ENCODE measurements around the gene HDAC9. TPM values are rescaled to one million over a fixed set of nuclear protein-coding genes. Genes with fewer than 3 reads are reported as not detected.

The HDAC9 gene
- total RNA-seq, 1 experiment from 2014 or later = 4.3 TPM

- H2AFZ ChIP-seq (ENCODE audit: low read depth, low read length, poor library complexity, severe bottlenecking) = no peak overlapping the region
- DNase-seq (ENCODE audit: low read depth, low spot score) = no peak
- CTCF ChIA-PET = no interaction called here
Measured at GRCh38 chr7:18996583-18996982, 501.0 kb downstream of the HDAC9 start.

More at GRCh38 chr7:18996583-18996982, 501.0 kb downstream of the HDAC9 start:
- no TSS peak for BruUV-seq (replicated peaks)
- Histone ChIP-seq H3K9ac (ENCODE audit: low read length) (no peak overlapping the region), H3K27ac (ENCODE audit: low read depth, low read length) (no peak overlapping the region), H3K27me3 (ENCODE audit: insufficient read depth, low read length) (no peaks in the 10 kb centered on the region), H3K4me3 (replicated peaks in 1 of 2; ENCODE audit: low read depth in 1 of 2, low read length in 2 of 2) (no peak overlapping the region), H3K9me3 (ENCODE audit: control insufficient read depth in 1 of 2, insufficient read depth in 1 of 2, low read depth in 1 of 2, low read length in 2 of 2) (no peaks in the 10 kb centered on the region), H3K79me2 (ENCODE audit: insufficient read depth, low read length) (no peaks in the 10 kb centered on the region), H3K9me2 (ENCODE audit: insufficient read depth) (no peaks in the 10 kb centered on the region), H3K4me2 (ENCODE audit: low read length) (no peak overlapping the region), H3K4me1 (ENCODE audit: control insufficient read depth in 1 of 2, insufficient read depth in 2 of 2, low read length in 2 of 2) (no peaks in the 10 kb centered on the region), H3K36me3 (ENCODE audit: control insufficient read depth in 1 of 2, insufficient read depth in 2 of 2, low read length in 2 of 2) (no peaks in the 10 kb centered on the region), H4K20me1 (ENCODE audit: insufficient read depth) (no peaks in the 10 kb centered on the region)
- RAD21 ChIA-PET (ENCODE audit: low non-redundant PET in 1 of 2, low total read pairs in 2 of 2, uncharacterized antibody in 2 of 2, unreplicated experiment in 2 of 2) = no interaction called here
- ATAC-seq = no peak
- TF ChIP-seq ZBTB33 (IDR thresholded peaks at IDR 0.05; ENCODE audit: extremely low read depth, insufficient replicate concordance, low read length) = no peak
- TF ChIP-seq EZH2phosphoT487 (IDR thresholded peaks at IDR 0.05; ENCODE audit: borderline replicate concordance) = no peak
- TF ChIP-seq SP1 (IDR thresholded peaks at IDR 0.05; ENCODE audit: low read depth) = no peak
- TF ChIP-seq, protein P1, sequence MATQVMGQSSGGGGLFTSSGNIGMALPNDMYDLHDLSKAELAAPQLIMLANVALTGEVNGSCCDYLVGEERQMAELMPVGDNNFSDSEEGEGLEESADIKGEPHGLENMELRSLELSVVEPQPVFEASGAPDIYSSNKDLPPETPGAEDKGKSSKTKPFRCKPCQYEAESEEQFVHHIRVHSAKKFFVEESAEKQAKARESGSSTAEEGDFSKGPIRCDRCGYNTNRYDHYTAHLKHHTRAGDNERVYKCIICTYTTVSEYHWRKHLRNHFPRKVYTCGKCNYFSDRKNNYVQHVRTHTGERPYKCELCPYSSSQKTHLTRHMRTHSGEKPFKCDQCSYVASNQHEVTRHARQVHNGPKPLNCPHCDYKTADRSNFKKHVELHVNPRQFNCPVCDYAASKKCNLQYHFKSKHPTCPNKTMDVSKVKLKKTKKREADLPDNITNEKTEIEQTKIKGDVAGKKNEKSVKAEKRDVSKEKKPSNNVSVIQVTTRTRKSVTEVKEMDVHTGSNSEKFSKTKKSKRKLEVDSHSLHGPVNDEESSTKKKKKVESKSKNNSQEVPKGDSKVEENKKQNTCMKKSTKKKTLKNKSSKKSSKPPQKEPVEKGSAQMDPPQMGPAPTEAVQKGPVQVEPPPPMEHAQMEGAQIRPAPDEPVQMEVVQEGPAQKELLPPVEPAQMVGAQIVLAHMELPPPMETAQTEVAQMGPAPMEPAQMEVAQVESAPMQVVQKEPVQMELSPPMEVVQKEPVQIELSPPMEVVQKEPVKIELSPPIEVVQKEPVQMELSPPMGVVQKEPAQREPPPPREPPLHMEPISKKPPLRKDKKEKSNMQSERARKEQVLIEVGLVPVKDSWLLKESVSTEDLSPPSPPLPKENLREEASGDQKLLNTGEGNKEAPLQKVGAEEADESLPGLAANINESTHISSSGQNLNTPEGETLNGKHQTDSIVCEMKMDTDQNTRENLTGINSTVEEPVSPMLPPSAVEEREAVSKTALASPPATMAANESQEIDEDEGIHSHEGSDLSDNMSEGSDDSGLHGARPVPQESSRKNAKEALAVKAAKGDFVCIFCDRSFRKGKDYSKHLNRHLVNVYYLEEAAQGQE (IDR thresholded peaks at IDR 0.05; ENCODE audit: low read depth) = no peak
- TF ChIP-seq POLR2A (IDR thresholded peaks at IDR 0.05; ENCODE audit: borderline replicate concordance, extremely low read depth, insufficient read depth, insufficient read length) = no peak
- no peak for TF ChIP-seq MAX (IDR thresholded peaks at IDR 0.05)
- TF ChIP-seq EZH2 (IDR thresholded peaks at IDR 0.05) = no peak
- TF ChIP-seq, protein P2, sequence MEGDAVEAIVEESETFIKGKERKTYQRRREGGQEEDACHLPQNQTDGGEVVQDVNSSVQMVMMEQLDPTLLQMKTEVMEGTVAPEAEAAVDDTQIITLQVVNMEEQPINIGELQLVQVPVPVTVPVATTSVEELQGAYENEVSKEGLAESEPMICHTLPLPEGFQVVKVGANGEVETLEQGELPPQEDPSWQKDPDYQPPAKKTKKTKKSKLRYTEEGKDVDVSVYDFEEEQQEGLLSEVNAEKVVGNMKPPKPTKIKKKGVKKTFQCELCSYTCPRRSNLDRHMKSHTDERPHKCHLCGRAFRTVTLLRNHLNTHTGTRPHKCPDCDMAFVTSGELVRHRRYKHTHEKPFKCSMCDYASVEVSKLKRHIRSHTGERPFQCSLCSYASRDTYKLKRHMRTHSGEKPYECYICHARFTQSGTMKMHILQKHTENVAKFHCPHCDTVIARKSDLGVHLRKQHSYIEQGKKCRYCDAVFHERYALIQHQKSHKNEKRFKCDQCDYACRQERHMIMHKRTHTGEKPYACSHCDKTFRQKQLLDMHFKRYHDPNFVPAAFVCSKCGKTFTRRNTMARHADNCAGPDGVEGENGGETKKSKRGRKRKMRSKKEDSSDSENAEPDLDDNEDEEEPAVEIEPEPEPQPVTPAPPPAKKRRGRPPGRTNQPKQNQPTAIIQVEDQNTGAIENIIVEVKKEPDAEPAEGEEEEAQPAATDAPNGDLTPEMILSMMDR (IDR thresholded peaks at IDR 0.05 in 2 of 3, conservative IDR thresholded peaks at IDR 0.05 in 1 of 3; ENCODE audit: borderline replicate concordance in 1 of 3, insufficient read depth in 1 of 3, low read depth in 2 of 3, low read length in 2 of 3) = no peak
- no peak for TF ChIP-seq ZNF274 (IDR thresholded peaks at IDR 0.05; ENCODE audit: low read depth, low read length)
- no peak for TF ChIP-seq FOSL1 (IDR thresholded peaks at IDR 0.05; ENCODE audit: low read depth)
- TF ChIP-seq JUND (IDR thresholded peaks at IDR 0.05) = no peak
- intact Hi-C loops (cut with micrococcal nuclease) = no loop called here
- POLR2A ChIA-PET = no interaction called here
